OCI-LY7 (cell line): ENCODE measurements around the gene CDK14.

Experiments
- CTCF ChIP-seq: fragments of 200-600 bp; sonication (generic); conservative IDR thresholded peaks from 2 replicates; pipeline ENCODE4 v1.5.1; 2014; ENCODE audit warnings: mild to moderate bottlenecking, antibody characterized with exemption, low read length, moderate library complexity, mixed read lengths
- EZH2phosphoT487 ChIP-seq: fragments of 200-600 bp; sonication (generic); IDR thresholded peaks from 2 replicates; pipeline ENCODE4 v1.6.1; 2018; ENCODE audit warnings: low read depth, borderline replicate concordance, mild to moderate bottlenecking, mixed run types, antibody characterized with exemption, low read length, moderate library complexity, mixed read lengths

- TF ChIP-seq CTCF (peak; percentile 96), EZH2phosphoT487 (no peak)
Measured at GRCh38 chr7:91089382-91089963, 493.4 kb downstream of the CDK14 start.
